Activated CD8-positive, alpha-beta T cell treated with anti-CD3 and anti-CD28 coated beads, Interleukin-2, amount 10 ng/mL, durations not matched to agents 7 days and 5 days (primary cell): ENCODE measurements around the gene PHOX2A. TPM values are rescaled to one million over a fixed set of nuclear protein-coding genes. Genes with fewer than 3 reads are reported as not detected.

Source experiments
- total RNA-seq, 2 experiments: library from RNA; stranded (reverse); gene quantifications; one replicate each; pipeline ENCODE4 v1.2.3, GENCODE V29; 2021

The PHOX2A gene
- total RNA-seq, 2 experiments from 2014 or later: not detected

Other genes starting within 250 kb of the PHOX2A start
- 10 to 100 TPM; 15.9 to 16.2 TPM for gene IL18BP, start 245.3 kb downstream of the PHOX2A start, total RNA-seq
- 100 to 1,000 TPM; 198 to 199 TPM for gene NUMA1, start 163.6 kb downstream of the PHOX2A start, total RNA-seq
- 1 to 10 TPM; 6.9 to 7.0 TPM for gene LRRC51, start 163.3 kb downstream of the PHOX2A start, total RNA-seq
- gene LAMTOR1, start 140.9 kb downstream of the PHOX2A start, total RNA-seq: 10 to 100 TPM; 72.7 to 77.0 TPM
- not detected for gene TOMT, start 138.3 kb downstream of the PHOX2A start, total RNA-seq
- gene ANAPC15, start 131.5 kb downstream of the PHOX2A start, total RNA-seq: 10 to 100 TPM; 62.9 to 69.5 TPM
- gene FOLR3, start 108.5 kb downstream of the PHOX2A start, total RNA-seq: not detected
- gene FOLR1, start 52.0 kb downstream of the PHOX2A start, total RNA-seq: not detected
- gene FOLR2, start 27.4 kb downstream of the PHOX2A start, total RNA-seq: not detected
- 100 to 1,000 TPM; 141 to 147 TPM for gene INPPL1, start 19.4 kb downstream of the PHOX2A start, total RNA-seq
- 10 to 100 TPM; 26.4 to 26.8 TPM for gene CLPB, start 190.4 kb upstream of the PHOX2A start, total RNA-seq